Measurements from ENCODE around the gene CGREF1.

- TF ChIP-seq CTCF (IDR thresholded peaks at IDR 0.05): no peak
- no peak for TF ChIP-seq POLR2A (IDR thresholded peaks at IDR 0.05)
Observed at GRCh38 chr2:27059141-27059820, 59.6 kb downstream of the CGREF1 start.

Measured in heart left ventricle (tissue), 13 donors.